Islet of Langerhans (tissue), 1 donor: ENCODE results near the gene SGK1.
A peak's percentile ranks its signal among the peaks of the same experiment; 100 is the strongest.
"Not testable (repeated sequence)": the region's sequence is repeated elsewhere in the genome, so short reads cannot be mapped to it uniquely, and the experiment has no call there.

Experiments
- FAIRE-seq: peaks from one replicate; lab custom pipeline; 2011; peaks lifted over from hg19 to GRCh38; lab: Jason Lieb, UNC

Gene SGK1

DNA sequence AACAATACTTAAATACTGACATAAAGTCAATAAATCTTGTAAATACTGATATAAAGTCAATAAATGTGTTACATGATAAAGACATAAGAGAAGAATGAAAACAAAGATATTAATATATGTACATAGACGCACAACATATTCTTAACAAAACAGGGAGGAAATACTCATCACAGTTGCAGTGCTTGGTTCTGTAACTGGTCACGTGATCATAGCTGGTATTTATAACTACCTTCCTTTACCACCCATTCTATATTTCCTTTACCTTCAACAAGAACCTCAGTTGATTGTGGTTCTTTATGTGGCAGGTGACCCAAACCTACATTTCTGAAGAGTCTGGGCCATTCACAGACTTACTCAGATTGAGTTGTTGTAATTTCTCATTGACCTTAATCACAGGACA lies 131.6 kb downstream of the SGK1 start:
- FAIRE-seq = no peak

DNA sequence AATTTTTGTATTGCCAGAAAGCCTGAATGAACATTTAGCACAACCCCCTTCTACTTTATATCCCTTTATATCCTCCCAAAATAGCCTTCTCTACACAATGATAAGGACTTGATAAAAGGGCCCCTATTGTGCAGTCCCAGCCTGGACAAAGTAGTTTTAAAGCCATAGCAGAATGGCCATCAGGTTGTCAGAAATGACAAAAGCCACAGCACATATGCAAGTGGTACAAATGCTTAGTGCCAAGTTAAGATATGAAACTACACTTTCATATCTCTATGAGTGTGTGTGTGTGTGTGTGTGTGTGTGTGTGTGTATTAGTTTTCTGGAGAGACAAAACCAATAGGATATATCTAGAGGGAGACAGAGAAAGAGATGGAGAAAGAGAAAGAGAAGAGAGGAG lies 132.6 kb downstream of the SGK1 start:
- no peak for FAIRE-seq

DNA sequence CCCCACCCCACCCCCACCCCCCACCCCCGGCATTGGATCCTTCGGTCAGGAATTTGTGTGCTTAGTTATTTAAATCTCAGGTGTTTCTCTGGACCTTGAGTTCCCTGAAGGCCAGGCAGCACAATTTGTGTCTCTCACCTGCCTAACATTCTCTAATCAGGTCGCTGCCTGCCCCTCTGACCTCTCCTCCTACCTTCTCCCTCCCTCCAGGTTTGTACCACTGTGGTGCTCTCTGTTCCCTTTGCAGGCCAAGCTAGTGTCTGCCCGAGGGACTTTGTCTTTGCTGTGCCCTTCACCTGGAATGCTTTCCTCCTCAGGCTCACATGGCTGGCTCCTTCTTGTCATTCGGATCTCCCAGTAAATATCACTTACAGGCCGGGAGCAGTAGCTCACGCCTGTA lies 134.1 kb downstream of the SGK1 start:
- no peak for FAIRE-seq

DNA sequence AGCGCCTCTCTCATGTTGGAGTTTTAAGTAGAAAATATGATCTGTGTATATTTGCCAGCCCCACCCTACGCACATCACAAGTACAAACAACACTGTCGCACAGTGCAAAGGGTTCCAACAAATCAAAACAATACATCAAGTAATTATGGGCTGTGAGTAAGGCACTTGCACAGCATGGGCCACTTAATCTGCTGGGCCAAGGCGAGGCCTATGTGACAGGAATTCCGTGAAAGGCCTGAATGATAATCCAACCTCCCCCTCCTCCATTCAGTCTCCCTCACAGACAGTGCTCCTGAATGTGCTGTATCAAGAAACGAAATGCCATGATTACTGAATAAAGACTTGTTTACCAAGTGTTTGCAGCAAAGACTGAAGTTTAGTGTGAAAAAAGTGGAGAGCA lies 135.4 kb downstream of the SGK1 start:
- no peak for FAIRE-seq

DNA sequence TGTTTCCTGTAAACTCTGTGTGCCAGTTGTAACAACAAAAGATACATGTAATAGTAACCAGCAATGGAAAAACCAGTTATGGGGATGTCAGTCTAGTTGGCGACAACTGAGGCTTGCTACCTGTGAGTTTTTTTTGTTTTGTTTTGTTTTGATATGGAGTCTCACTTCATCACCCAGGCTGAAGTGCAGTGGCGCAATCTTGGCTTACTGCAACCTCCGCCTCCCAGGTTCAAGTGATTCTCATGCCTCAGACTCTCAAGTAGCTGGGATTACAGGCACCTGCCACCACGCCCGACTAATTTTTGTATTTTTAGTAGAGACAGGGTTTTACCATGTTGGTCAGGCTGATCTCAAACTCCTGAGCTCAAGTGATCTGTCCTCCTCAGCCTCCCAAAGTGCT lies 136.2 kb downstream of the SGK1 start:
- not testable (repeated sequence) for FAIRE-seq

DNA sequence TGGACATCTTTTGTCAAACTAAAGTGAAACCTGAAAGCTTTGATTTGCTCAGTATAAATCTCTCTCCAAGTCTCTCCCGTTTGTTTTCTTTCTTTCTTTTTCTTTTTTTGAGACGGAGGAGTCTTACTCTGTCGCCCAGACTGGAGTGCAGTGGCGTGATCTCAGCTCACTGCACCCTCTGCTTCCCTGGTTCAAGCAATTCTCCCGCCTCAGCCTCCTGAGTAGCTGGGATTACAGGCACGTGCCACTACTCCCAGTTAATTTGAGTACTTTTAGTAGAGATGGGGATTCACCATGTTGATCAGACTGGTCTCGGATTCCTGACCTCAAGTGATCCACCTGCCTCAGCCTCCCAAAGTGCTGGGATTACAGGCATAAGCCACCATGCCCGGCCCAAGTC lies 136.7 kb downstream of the SGK1 start:
- FAIRE-seq = not testable (repeated sequence)

DNA sequence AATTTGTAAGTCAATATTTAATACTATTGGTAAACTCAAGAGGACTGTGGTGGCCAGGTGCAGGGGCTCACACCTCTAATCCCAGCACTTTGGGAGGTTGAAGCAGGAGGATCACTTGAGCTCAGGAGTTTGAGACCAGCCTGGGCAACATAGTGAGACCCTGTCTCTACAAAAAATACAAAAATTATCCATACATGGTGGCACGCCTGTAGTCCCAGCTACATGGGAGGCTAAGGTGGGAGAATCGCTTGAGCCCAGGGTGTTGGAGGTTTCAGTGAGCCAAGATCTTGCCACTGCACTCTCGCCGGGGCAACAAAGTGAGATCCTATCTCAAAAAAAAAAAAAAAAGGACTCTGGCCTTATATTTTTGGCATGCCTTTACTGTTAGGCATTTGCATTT lies 137.4 kb downstream of the SGK1 start:
- FAIRE-seq = not testable (repeated sequence)

DNA sequence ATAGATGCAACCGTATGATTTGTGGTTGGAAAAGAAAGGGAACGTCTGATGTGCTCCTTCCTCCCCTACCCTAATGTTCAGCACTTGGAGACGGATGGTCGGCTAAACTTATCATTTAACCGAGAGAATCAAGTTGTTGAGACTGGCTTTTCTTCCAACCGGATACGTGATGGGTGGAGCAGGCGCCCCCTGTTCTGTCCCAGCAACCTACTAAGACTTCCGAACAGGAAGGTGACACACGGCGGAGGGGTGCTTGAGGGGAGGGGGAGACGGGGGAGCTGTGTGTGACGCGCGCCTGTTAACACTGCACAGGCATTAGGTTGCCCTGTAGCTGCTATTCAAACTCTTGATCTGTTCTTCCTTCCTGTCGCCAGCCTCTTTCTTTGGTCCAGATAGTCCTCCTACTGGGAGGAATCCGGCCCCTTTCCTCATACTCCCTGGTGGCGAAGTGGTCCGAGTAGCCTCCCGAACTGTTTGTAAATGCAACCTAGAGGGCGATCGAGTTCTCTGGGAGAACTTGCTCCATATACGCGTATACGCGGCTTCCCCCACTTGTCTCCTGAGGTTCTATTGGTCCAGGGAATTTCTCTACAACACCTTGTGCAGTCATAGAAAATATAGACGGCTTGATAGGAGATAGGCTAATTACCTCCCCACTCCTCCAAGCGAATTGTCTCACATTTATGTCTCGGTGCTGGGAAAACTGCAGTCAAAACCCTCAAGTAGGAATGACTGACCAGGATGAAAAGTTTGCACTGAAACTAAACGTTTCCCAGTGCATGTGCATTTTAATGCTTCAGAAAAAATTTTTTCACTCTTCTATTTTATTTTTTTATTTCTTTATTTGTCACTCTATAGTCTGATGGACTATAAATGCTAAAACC lies 139.5 kb downstream of the SGK1 start:
- FAIRE-seq = peak; percentile 47

DNA sequence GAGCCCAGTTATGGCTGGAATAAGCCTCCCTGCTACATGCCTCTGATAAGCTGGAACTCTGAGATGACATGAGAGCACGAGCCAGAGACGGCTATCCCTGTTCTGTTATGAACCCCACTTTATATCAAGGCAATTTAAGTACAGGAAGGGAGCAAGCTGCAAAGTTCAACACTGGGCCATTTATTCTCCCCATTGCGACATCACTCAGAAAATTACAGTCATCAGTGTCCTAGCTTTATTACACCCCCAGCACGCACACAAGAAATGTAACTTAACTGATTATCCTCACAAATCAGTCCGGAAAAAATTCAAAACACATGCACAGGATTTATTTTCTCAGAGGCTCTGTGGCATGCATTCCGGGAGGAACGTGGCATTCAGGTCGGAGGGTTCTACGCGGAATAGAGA lies 140.2 kb downstream of the SGK1 start:
- no peak for FAIRE-seq

DNA sequence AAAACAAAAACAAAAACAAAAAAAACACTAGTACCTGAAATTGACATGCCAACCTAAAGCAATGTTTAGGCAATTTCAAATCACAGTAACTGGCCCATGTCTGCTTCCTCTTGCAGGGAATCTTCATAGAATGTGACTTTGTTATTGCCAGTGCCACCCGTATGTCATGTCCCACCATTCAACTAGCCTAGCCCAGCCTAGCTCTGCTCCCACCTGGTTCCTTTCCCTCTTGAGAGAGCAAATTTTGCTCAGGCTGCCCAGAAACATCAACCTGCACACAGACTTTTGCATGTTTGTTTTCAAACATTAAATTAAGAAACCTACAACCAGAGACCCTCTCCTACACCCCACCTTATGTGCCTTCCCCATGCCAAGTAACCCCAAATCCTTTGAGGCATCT lies 140.7 kb downstream of the SGK1 start:
- no peak for FAIRE-seq

DNA sequence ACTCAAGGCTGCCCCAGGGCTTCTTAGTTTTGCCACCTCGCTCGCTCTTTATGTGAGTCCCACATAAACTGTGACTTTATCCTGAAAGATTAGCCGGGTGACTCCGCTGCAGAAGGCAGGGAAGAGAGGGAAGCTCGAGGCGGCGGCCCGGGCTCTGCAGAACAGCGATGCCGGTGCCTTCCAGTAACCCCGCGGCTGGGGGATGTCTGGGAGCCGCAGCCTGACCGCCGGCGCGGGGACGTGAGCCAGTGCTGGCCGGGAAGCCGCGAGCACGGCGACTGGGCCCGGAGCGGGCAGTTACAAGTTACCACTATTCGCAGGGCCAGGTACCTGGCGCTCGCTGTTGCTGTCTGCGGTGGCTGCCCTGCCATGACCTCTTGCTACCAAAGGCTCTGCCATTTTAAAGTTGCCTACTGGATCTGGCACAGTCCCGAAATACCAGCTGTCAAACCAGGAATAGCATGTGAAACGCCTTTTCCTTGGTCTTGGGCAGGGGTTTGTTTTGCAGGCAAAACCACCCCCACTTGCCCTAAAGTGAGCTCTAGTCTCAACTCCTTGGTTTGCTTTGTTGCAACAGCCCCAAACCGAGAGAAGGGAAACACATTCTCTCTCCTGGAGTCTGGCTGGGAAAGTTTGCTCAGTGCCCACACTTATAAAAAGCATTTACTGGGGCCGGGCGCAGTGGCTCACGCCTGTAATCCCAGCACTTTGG lies 141.5 kb downstream of the SGK1 start:
- FAIRE-seq = no peak

DNA sequence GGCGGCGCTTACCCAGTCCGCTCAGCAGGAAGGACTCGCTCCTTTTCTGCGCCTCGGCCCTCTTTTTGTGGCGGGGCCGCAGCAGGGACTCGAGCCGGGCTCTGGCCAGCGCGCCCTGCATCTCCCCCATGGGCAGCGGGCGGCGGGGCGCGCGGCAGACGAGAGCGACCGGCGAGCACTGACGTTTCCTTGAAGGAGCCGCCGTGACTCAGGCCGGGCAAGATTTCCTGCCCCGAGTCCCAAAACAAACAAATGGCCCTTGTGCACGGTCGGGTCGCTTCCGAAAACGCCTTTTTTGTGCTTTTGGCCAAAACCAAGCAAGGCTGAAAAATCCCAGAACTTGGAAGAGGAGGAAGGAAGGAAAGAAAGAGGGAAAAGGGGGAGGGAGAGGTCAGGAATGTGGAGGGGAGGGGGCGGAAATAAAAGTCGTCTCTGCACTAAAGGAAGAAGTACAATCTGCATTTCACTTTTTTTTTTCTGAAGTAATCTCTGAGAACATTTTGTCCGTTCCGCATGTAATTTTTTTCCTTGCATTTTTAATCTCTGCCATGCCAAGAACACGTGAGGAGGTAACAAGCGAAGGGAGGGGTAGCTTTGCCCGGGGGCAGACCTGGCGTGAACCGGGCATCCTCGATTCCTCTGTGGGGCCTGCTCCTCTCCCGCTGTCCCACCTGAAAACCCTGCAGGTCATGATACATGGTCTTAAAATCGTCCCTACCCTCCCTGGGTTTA lies 142.2 kb downstream of the SGK1 start:
- FAIRE-seq = no peak

DNA sequence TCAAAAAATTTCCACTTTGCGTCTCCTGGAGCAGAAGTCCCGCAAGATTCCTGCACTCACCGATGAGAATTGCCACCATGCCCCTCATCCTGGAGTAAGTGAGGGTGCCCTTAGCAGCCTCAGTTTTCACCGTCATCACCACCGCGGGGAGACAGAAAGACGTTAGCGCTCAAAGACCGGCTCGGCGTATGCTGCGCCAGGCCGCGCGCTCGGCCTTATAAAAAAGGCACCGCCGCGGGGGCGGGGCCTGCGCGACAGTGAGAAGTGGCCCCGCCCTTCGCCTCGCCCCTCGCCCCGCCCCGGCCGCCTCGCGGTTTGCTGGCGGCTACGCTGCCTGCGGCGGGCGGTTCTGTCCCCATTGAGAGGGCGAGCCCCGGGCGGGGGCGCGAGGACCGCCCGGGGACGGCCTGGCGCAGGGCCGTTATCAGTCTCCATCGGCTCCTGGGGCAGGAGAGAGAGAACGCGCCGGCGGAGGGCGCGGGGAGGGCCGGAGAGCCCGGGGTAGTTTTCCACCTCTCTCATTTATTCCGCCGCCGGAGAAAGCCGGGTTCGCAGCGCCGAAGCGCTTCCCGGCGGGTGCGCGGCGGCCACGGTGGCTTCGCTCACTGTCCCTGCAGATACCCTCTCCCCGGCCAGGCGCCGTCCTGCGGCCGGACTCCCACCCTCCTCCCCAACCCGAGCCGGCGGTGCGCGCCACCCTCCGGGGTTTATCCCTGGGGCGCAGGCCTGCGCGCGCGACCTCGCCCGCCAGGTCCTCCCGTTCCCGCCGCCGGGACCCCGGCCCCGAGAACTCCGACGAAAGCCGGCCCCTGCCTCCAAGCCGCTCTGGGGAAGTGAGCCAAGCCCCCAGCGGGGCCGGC lies 143.0 kb downstream of the SGK1 start:
- no peak for FAIRE-seq

DNA sequence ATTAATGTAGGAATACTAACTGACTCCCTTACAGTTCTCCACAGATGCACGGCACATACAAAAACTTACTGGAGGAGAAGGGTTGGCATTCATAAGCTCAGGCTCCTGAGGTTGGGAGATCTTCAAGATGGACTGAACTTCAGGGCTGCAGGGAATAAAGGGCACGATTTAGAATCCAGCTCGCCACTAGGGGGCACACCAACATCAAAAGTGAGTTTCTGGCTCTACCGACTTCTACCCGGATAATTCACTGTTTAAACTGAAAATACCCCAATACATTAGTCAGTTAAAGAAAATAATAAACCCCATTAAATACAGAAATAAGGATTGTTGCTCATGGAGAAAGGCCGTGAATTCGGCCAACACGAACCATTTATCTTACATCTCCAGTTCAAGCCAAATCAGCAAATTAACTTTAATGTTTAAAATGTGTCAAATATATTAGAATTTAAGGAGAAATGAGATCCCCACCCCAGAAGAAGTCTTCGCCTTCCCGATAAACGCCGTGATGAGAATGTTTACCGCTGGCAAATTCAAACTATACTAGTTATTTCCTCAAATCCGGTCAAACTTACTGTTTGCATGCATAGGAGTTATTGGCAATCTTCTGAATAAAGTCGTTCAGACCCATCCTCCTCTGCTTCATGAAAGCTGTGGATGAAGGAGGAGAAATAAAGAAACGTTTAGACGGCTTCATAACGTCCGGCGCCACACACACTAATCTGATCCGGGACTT lies 143.8 kb downstream of the SGK1 start:
- peak; percentile 92 for FAIRE-seq

DNA sequence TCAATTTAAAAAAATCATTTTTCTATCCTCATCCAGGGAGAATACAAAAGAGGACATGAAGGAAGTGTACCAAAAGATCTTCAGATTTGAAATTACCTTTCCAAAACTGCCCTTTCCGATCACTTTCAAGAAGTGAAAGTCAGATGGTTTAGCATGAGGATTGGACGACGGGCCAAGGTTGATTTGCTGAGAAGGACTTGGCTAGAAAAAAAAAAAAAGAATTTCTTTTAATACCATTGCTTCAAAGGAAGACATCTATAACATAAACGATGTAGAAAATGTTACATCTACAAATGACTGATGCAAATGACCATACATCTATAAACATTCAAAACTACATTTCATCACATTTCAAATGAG lies 144.6 kb downstream of the SGK1 start:
- no peak for FAIRE-seq

DNA sequence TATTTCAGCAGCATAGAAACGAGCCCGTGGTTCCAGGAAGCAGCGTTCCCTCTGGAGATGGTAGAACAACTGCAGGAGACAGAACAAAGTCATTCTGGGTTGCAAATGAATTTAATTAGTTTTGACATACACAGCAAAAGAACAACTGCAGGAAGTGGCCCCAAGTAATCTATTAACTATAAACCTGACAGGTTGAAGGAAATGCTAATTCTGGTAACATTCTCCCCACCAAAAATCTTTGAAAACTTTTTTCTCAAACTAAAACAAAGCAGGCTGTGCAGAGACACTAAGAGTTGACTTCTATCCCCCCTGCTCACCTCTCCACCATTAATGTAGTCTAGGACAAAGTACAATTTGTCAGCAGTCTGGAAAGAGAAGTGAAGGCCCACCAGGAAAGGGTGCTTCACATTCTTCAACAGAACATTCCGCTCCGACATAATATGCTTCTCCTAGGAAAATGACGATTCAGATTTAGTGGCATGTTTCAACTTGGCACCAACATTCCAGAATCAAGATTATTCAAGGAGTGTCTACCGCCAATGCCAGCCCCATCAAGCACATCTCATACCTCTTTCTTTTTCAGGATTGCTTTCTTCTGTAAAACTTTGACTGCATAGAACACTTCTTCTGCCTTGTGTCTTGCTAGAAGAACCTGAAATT lies 145.1 kb downstream of the SGK1 start:
- FAIRE-seq = no peak

DNA sequence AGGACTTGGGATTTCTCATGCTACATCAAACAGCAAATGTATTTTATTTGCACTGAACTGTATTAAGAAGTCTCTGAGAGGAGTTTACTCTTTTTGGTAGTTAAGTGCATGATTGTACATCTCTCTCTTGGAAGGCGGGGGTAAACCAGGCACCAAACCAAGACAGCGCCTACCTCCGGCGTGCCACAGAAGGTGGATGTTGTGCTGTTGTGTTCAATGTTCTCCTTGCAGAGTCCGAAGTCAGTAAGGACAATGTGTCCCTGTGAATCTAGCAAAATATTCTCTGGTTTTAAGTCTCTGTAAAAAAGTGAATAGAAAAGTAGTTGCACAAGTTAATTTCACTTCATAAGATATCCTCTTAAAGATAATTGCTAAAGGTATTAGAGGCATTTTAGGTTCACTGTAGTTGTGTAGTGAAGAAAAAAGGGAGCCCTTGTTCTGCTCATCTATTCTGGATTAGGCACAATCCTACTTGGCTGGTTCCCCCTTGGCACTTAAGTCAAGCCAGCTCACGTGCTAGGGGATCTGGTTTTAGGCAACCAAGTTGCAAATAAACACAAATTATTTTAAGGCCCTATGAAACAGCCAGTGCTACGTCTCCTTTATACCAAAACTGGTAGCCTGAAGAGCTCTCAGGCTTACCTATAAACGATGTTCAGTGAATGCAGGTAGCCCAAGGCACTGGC lies 145.7 kb downstream of the SGK1 start:
- FAIRE-seq = no peak

DNA sequence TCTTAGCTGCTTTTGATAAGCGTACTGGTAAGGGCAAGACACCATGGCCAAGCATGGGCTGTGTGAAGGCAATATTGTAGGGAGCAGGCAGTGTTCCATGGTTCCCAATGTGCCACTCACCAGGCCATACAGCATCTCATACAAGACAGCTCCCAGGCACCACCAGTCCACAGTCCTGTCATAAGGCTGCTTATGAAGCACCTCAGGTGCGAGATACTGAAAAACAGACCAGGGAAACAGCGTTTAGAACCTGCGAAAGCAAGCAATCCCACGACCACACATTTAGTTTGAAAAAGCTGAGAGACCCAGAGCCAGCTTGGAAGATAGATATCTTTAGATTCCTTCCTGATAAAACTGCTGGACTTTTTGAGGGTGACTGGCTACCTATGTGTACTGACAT lies 146.4 kb downstream of the SGK1 start:
- FAIRE-seq = no peak

DNA sequence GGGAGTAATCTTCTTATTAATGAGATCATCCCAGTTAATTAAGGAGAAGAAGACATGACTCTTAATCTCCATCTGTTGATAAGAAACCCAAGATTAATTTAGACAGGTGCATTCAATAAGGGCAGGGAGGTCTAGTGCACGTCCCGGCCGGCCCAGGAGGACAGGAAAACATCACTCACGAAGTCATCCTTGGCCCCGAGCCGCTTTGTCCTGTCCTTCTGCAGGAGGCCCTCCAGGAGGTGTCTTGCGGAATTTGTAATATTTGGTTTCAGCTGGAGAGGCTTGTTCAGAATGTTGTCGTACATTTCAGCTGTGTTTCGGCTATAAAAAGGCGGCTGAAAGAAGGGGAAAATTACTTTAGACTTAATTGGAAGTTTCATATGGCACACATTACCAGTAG lies 147.1 kb downstream of the SGK1 start:
- no peak for FAIRE-seq

DNA sequence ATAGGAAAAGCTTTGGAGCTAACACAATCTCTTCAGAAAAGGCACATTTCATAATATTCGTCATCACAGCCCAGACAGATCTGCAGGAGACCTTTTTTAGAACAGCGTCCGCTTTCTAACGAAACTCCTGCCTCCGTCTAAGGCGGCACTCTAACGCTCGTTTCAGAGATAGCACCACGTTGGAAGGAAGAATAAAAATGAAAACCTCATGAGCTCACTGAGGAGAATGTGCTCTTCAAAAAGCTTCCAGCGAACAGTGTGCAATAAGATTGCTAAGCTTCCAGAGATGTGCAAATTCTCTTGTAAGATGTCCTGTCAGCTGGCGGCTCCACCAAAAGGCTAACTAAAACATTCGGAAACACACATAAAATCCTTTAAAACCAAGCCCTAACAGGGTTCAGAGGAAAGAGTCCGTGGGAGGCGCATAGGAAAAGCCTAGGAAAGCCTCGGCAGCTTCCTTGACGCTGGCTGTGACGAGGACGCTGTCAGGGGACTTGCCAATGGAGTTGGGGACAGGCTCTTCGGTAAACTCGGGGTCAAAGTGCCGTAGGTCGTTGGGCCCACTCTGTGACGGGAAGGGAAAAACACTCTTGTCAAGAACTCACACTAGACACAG lies 147.9 kb downstream of the SGK1 start:
- FAIRE-seq = no peak
